ENCODE results near the gene PCAT6.
A peak's percentile ranks its signal among the peaks of the same experiment; 100 is the strongest.
"Not testable (repeated sequence)": the region's sequence is repeated elsewhere in the genome, so short reads cannot be mapped to it uniquely, and the experiment has no call there.

PCAT6 gene

GRCh38 chr1:202810615-202811295 lies at the start of gene PCAT6:
Gene PCAT6 (plus strand): TSS chr1:202810954.
- DNase-seq (ENCODE audit: low read depth in 2 of 2) = peak; percentile 63 to 74

GRCh38 chr1:202762019-202762418 lies 48.7 kb upstream of the PCAT6 start:
- no peak for DNase-seq (ENCODE audit: low read depth in 2 of 2)

- DNase-seq (ENCODE audit: low read depth in 2 of 2) = no peak
These were observed 45.0 kb upstream of the PCAT6 start for GRCh38 chr1:202765721-202766120.

- DNase-seq (ENCODE audit: low read depth in 2 of 2) = no peak
These were observed 40.6 kb upstream of the PCAT6 start for GRCh38 chr1:202770135-202770534.

- no peak for DNase-seq (ENCODE audit: low read depth in 2 of 2)
These were observed 29.6 kb upstream of the PCAT6 start for GRCh38 chr1:202781180-202781579.

GRCh38 chr1:202786804-202787203 lies 23.9 kb upstream of the PCAT6 start:
- DNase-seq (ENCODE audit: low read depth in 2 of 2) = no peak

- DNase-seq (ENCODE audit: low read depth in 2 of 2) = no peak
These were observed 22.0 kb upstream of the PCAT6 start for GRCh38 chr1:202788800-202789199.

- DNase-seq (ENCODE audit: low read depth in 2 of 2) = no peak
These were observed 19.5 kb upstream of the PCAT6 start for GRCh38 chr1:202791077-202791747.

GRCh38 chr1:202794051-202794740 lies 16.6 kb upstream of the PCAT6 start:
- DNase-seq (ENCODE audit: low read depth in 2 of 2) = no peak

GRCh38 chr1:202794931-202795330 lies 15.8 kb upstream of the PCAT6 start:
- DNase-seq (ENCODE audit: low read depth in 2 of 2) = not testable (repeated sequence)

- DNase-seq (ENCODE audit: low read depth in 2 of 2) = no peak
These were observed 14.1 kb upstream of the PCAT6 start for GRCh38 chr1:202796670-202797069.

GRCh38 chr1:202798260-202798659 lies 12.5 kb upstream of the PCAT6 start:
- no peak for DNase-seq (ENCODE audit: low read depth in 2 of 2)

GRCh38 chr1:202798792-202799331 lies 11.9 kb upstream of the PCAT6 start:
- no peak for DNase-seq (ENCODE audit: low read depth in 2 of 2)

GRCh38 chr1:202800742-202801141 lies 10.0 kb upstream of the PCAT6 start:
- DNase-seq (ENCODE audit: low read depth in 2 of 2) = no peak

- DNase-seq (ENCODE audit: low read depth in 2 of 2) = no peak
These were observed 9.6 kb upstream of the PCAT6 start for GRCh38 chr1:202801175-202801574.

GRCh38 chr1:202802034-202802433 lies 8.7 kb upstream of the PCAT6 start:
- DNase-seq (ENCODE audit: low read depth in 2 of 2) = no peak

GRCh38 chr1:202802998-202803932 lies 7.5 kb upstream of the PCAT6 start:
- DNase-seq (ENCODE audit: low read depth in 2 of 2) = no peak

GRCh38 chr1:202804126-202804525 lies 6.6 kb upstream of the PCAT6 start:
- DNase-seq (ENCODE audit: low read depth in 2 of 2) = no peak

GRCh38 chr1:202805886-202806844 lies 4.6 kb upstream of the PCAT6 start:
- DNase-seq (ENCODE audit: low read depth in 2 of 2) = no peak

GRCh38 chr1:202806845-202807450 lies 3.8 kb upstream of the PCAT6 start:
- DNase-seq (ENCODE audit: low read depth in 2 of 2) = no peak
